ENCODE measurements around the gene DEXI. TPM values are rescaled to one million over a fixed set of nuclear protein-coding genes. Genes with fewer than 3 reads are reported as not detected.

DEXI gene
- total and polyA plus RNA-seq, 2 of the 4 experiments (the other 2 are of a cell fraction), result 43.7 to 63.6 TPM

DNA sequence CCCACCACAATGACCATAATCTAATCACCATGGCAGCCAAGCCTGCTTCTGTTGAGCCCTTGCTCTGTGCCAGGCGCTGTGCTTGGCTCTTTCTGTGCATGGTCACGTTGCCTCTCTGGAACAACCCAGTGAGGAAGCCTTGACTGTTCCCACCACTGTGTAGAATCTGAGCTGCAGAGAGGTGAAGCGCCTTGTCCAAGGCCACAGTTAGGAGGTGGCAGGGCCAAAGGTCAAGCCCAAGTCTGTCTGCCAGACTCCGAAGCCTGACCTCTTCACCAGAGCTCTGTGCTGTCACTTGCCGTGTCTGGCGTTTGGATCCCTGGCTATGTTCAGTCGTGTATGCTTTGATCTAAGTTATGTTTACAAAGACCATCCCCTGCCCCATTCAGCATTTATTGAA lies 12.6 kb upstream of the DEXI start:
- Histone ChIP-seq H3K4ac (ENCODE audit: low read depth, low read length) (peak overlapping the region; percentile 15; the same call in 1 of the 2 replicates), H3K56ac (ENCODE audit: extremely low read depth, insufficient read depth, low read length) (no peak overlapping the region), H3K4me2 (ENCODE audit: low read depth, low read length) (no peak overlapping the region), H3K4me3 (ENCODE audit: insufficient read depth, low read depth, low read length) (no peak overlapping the region), H3K14ac (replicated peaks; ENCODE audit: low read depth, low read length) (no peak overlapping the region), H2AK5ac (ENCODE audit: low read depth, low read length) (peak overlapping the region; percentile 27), H2BK15ac (ENCODE audit: low read depth, low read length) (no peak overlapping the region), H2BK5ac (ENCODE audit: low read depth, low read length, poor library complexity, severe bottlenecking) (no peak overlapping the region), H3K18ac (ENCODE audit: low read depth, low read length) (no peak overlapping the region), H3K9me1 (ENCODE audit: insufficient read depth, low read length) (peaks cover 27% of the 10 kb centered on the region), H3K9ac (ENCODE audit: low read depth, low read length) (no peak overlapping the region), H4K20me1 (ENCODE audit: insufficient read depth, low read length) (peaks cover 28% of the 10 kb centered on the region), H3K36me3 (ENCODE audit: control insufficient read depth, insufficient read depth, low read length) (no peaks in the 10 kb centered on the region; the same call in 1 of the 2 replicates), H2AK9ac (replicated peaks; ENCODE audit: low read depth, low read length, poor library complexity) (peak overlapping the region; percentile 33), H3K79me1 (ENCODE audit: low read depth in 1 of 2, low read length in 2 of 2) (peaks cover 30 to 81% of the 10 kb centered on the region in 2 experiments), H4K5ac (ENCODE audit: low read depth, low read length) (no peak overlapping the region), H2AFZ (replicated peaks; ENCODE audit: low read length, poor library complexity) (no peak overlapping the region), H3K27me3 (ENCODE audit: control insufficient read depth, insufficient read depth, low read length) (no peaks in the 10 kb centered on the region), H3K27ac (ENCODE audit: insufficient read depth, low read length) (no peak overlapping the region), H3K23ac (ENCODE audit: low read depth, low read length) (no peak overlapping the region), H3K9me3 (ENCODE audit: control insufficient read depth, insufficient read depth, low read length) (no peaks in the 10 kb centered on the region), H2BK120ac (ENCODE audit: low read depth, low read length) (no peak overlapping the region), H4K8ac (ENCODE audit: low read depth in 2 of 2, low read length in 2 of 2) (no peak overlapping the region), H2BK20ac (ENCODE audit: low read depth, low read length) (peak overlapping the region; percentile 34; the same call in 1 of the 2 replicates), H3K4me1 (ENCODE audit: control insufficient read depth, insufficient read depth, low read length) (peaks cover 33% of the 10 kb centered on the region), H4K91ac (ENCODE audit: insufficient read depth, low read depth, low read length) (no peak overlapping the region; the same call in 1 of the 2 replicates)
- intact Hi-C loops (cut with micrococcal nuclease) (no loop called here), in situ Hi-C loops (cut with MboI; ENCODE audit: low sequenced_read_pairs) (loop anchor here (25.0 kb wide), 2 partner anchors 582 to 857 kb away; a partner anchor contains a TSS), dilution Hi-C loops (cut with HindIII; ENCODE audit: low sequenced_read_pairs, unreplicated experiment) (no loop called here)
- BruUV-seq (replicated peaks), result no TSS peak
- ATAC-seq (ENCODE audit: low read depth) (no peak), DNase-seq (no peak)
- WGBS, 2 experiments (ENCODE audit: extremely low coverage in 2 of 2, insufficient read length in 1 of 2), result 93% methylated on average over 2 of the region's 7 CpGs; no CpG with 5 or more reads in 1 of the 2 experiments
- POLR2A ChIA-PET (ENCODE audit: unreplicated experiment), result no interaction called here
- TF ChIP-seq, protein P1, sequence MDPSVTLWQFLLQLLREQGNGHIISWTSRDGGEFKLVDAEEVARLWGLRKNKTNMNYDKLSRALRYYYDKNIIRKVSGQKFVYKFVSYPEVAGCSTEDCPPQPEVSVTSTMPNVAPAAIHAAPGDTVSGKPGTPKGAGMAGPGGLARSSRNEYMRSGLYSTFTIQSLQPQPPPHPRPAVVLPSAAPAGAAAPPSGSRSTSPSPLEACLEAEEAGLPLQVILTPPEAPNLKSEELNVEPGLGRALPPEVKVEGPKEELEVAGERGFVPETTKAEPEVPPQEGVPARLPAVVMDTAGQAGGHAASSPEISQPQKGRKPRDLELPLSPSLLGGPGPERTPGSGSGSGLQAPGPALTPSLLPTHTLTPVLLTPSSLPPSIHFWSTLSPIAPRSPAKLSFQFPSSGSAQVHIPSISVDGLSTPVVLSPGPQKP (IDR thresholded peaks at IDR 0.05; ENCODE audit: borderline replicate concordance, low read depth, low read length), result no peak
- no peak for TF ChIP-seq RCOR1 (IDR thresholded peaks at IDR 0.05; ENCODE audit: insufficient replicate concordance, low read length)
- no peak for TF ChIP-seq BHLHE40 (IDR thresholded peaks at IDR 0.05; ENCODE audit: low read depth, low read length)
- TF ChIP-seq CHD1 (IDR thresholded peaks at IDR 0.05; ENCODE audit: low read depth, low read length), result no peak
- TF ChIP-seq, protein P2, sequence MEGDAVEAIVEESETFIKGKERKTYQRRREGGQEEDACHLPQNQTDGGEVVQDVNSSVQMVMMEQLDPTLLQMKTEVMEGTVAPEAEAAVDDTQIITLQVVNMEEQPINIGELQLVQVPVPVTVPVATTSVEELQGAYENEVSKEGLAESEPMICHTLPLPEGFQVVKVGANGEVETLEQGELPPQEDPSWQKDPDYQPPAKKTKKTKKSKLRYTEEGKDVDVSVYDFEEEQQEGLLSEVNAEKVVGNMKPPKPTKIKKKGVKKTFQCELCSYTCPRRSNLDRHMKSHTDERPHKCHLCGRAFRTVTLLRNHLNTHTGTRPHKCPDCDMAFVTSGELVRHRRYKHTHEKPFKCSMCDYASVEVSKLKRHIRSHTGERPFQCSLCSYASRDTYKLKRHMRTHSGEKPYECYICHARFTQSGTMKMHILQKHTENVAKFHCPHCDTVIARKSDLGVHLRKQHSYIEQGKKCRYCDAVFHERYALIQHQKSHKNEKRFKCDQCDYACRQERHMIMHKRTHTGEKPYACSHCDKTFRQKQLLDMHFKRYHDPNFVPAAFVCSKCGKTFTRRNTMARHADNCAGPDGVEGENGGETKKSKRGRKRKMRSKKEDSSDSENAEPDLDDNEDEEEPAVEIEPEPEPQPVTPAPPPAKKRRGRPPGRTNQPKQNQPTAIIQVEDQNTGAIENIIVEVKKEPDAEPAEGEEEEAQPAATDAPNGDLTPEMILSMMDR (conservative IDR thresholded peaks at IDR 0.05; ENCODE audit: low read depth, low read length), result no peak
- TF ChIP-seq RAD21 (IDR thresholded peaks at IDR 0.05; ENCODE audit: low read length), result no peak
- TF ChIP-seq, protein P3, sequence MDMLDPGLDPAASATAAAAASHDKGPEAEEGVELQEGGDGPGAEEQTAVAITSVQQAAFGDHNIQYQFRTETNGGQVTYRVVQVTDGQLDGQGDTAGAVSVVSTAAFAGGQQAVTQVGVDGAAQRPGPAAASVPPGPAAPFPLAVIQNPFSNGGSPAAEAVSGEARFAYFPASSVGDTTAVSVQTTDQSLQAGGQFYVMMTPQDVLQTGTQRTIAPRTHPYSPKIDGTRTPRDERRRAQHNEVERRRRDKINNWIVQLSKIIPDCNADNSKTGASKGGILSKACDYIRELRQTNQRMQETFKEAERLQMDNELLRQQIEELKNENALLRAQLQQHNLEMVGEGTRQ (IDR thresholded peaks at IDR 0.05; ENCODE audit: low read depth, low read length), result no peak
- no peak for TF ChIP-seq MXI1 (IDR thresholded peaks at IDR 0.05; ENCODE audit: borderline replicate concordance, low read depth, low read length)
- TF ChIP-seq CEBPB (IDR thresholded peaks at IDR 0.05; ENCODE audit: low read depth, low read length), result no peak
- no peak for TF ChIP-seq MAZ (IDR thresholded peaks at IDR 0.05; ENCODE audit: borderline replicate concordance, low read depth, low read length)
- no peak for TF ChIP-seq SMC3 (IDR thresholded peaks at IDR 0.05; ENCODE audit: low read depth, low read length)
- TF ChIP-seq NFE2L2 (IDR thresholded peaks at IDR 0.05; ENCODE audit: low read depth, low read length), result no peak
- no peak for TF ChIP-seq RFX5 (IDR thresholded peaks at IDR 0.05; ENCODE audit: low read depth, low read length)
- TF ChIP-seq POLR2A (IDR thresholded peaks at IDR 0.05; ENCODE audit: low read depth, low read length), result no peak
- TF ChIP-seq MAFK (IDR thresholded peaks at IDR 0.05; ENCODE audit: low read depth, low read length), result no peak
- CTCF ChIA-PET, result interaction anchor here (0.6 kb wide), 1 partner anchor 771 kb away, joined by 4 read pairs; no protein-coding TSS in a partner anchor
